Common myeloid progenitor, CD34-positive (primary cell): Measurements from ENCODE around the gene NPAP1.
"Not testable (repeated sequence)": the region's sequence is repeated elsewhere in the genome, so short reads cannot be mapped to it uniquely, and the experiment has no call there.

Source experiments
- CTCF ChIA-PET: fragments of 350-600 bp; sonication (Branson Sonifier 250); formaldehyde crosslinking; loops from one replicate; lab custom pipeline; 2021; ENCODE audit warnings: antibody characterized with exemption; lab: Charles Lee
- POLR2A ChIA-PET: fragments of 350-600 bp; sonication (Branson Sonifier 250); formaldehyde crosslinking; loops from one replicate; lab custom pipeline; 2021; ENCODE audit warnings: antibody characterized with exemption; lab: Charles Lee
- DNase-seq, 3 donors: peaks; one replicate each; pipeline versions ENCODE4 v3.0.0 to v3.0.0-alpha.2; 2013
- H3K27ac ChIP-seq, 2 experiments: 1 replicate in 1 of 2; 2 replicates in 1 of 2; pipeline ENCODE4 v1.7.0; 2013; ENCODE audit warnings: inconsistent platforms in 2 of 2, low read length in 2 of 2, mild to moderate bottlenecking in 2 of 2, low read depth in 1 of 2, moderate library complexity in 1 of 2; ENCODE audit not compliant: severe bottlenecking in 2 of 2, insufficient read depth in 1 of 2, poor library complexity in 1 of 2
- H3K27me3 ChIP-seq, 5 experiments: replicated peaks in 2 of 5; 1 replicate in 3 of 5; 2 replicates in 2 of 5; pipeline versions ENCODE4 v1.6.1 to v1.7.0; 2013; ENCODE audit warnings: low read length in 4 of 5, mild to moderate bottlenecking in 2 of 5, moderate library complexity in 2 of 5, inconsistent platforms in 1 of 5; ENCODE audit not compliant: insufficient read depth in 5 of 5, control insufficient read depth in 4 of 5
- H3K36me3 ChIP-seq, 4 experiments: 1 replicate in 2 of 4; 2 replicates in 2 of 4; pipeline versions ENCODE4 v1.6.1 to v1.7.0; 2013; ENCODE audit warnings: low read length in 3 of 4, control low read depth in 1 of 4, mild to moderate bottlenecking in 1 of 4; ENCODE audit not compliant: control insufficient read depth in 4 of 4, insufficient read depth in 4 of 4
- H3K4me1 ChIP-seq, 4 experiments: 1 replicate in 3 of 4; 2 replicates in 1 of 4; pipeline versions ENCODE4 v1.6.1 to v1.7.1; 2013; ENCODE audit warnings: low read length in 3 of 4, mild to moderate bottlenecking in 3 of 4, control low read depth in 1 of 4, inconsistent platforms in 1 of 4, moderate library complexity in 1 of 4; ENCODE audit not compliant: control insufficient read depth in 4 of 4, insufficient read depth in 4 of 4; ENCODE audit errors: control extremely low read depth in 1 of 4
- H3K4me3 ChIP-seq, 7 experiments: 1 replicate in 4 of 7; 2 replicates in 3 of 7; pipeline versions ENCODE4 v1.5.1 to v1.7.0; 2013; ENCODE audit warnings: mild to moderate bottlenecking in 7 of 7, low read length in 6 of 7, moderate library complexity in 6 of 7, inconsistent platforms in 2 of 7, low read depth in 2 of 7, control low read depth in 1 of 7; ENCODE audit not compliant: insufficient read depth in 4 of 7, control insufficient read depth in 1 of 7; ENCODE audit errors: extremely low read depth in 1 of 7
- H3K9me3 ChIP-seq, 5 experiments: 1 replicate in 4 of 5; 2 replicates in 1 of 5; pipeline versions ENCODE4 v1.6.1 to v1.7.1; 2013; ENCODE audit warnings: low read length in 4 of 5, mild to moderate bottlenecking in 2 of 5, inconsistent platforms in 1 of 5, low read depth in 1 of 5, moderate library complexity in 1 of 5; ENCODE audit not compliant: control insufficient read depth in 4 of 5, insufficient read depth in 2 of 5; ENCODE audit errors: control extremely low read depth in 1 of 5
- WGBS: methylation state at CpG from one replicate; pipeline ENCODE4 v1.1.5; 2013; ENCODE audit not compliant: insufficient coverage; 5-methylcytosine and 5-hydroxymethylcytosine counted together

NPAP1 gene

DNA sequence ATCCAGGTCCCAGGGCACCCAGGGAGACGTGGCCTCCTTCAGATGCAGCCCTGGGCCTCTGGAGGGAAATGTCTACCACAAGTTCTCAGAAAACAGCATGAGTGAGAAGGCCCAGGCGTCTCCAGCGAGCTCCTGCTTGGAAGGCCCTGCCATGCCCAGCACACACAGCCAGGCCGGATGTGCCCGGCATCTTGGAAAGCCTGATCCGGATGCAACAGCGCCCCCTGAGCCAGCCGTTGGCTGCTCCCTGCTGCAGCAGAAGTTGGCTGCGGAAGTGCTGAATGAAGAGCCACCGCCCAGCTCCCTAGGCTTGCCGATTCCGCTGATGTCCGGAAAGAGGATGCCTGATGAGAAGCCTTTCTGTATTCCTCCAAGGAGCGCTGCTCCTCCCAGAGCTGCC is 856 bp downstream of the NPAP1 start:
- ChIA-PET CTCF (no interaction called here), POLR2A (no interaction called here)
- Histone ChIP-seq H3K9me3 (peaks cover 0 to 19% (median 0%) of the 10 kb centered on the region in 5 experiments), H3K27me3 (no peaks in the 10 kb centered on the region), H3K4me3 (no peak overlapping the region), H3K27ac (no peak overlapping the region), H3K36me3 (no peaks in the 10 kb centered on the region), H3K4me1 (no peaks in the 10 kb centered on the region)
- WGBS: 89% methylated on average over 14 of the region's 14 CpGs
- no peak for DNase-seq

GRCh38 chr15:24678485-24678884 is 2.9 kb downstream of the NPAP1 start:
- Histone ChIP-seq H3K27ac (no peak overlapping the region), H3K4me3 (no peak overlapping the region), H3K36me3 (no peaks in the 10 kb centered on the region), H3K27me3 (no peaks in the 10 kb centered on the region), H3K4me1 (no peaks in the 10 kb centered on the region), H3K9me3 (peaks cover 0 to 19% (median 0%) of the 10 kb centered on the region in 5 experiments)
- WGBS: 78% methylated on average over 1 of the region's 1 CpG
- POLR2A ChIA-PET: no interaction called here
- CTCF ChIA-PET: no interaction called here
- no peak for DNase-seq

DNA sequence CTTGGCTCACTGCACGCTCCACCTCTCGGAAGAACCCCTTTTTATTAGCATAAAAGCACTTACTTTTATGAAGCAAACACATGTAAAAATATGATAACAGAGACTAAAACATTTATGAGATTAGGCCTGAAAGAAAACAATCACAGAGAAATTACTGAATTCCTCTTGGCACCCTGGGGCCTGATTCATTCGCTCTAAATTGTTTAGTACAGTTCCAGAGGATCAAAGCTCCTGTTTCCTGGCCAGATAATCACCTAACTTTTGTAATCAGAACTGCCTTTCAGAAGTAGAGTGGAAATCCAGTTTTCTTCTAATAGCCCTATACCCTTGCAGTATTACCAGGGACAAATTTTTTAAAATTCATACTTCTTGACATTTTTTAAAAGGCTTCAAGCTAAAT is 6.4 kb downstream of the NPAP1 start:
- Histone ChIP-seq H3K27ac (no peak overlapping the region), H3K36me3 (no peaks in the 10 kb centered on the region), H3K27me3 (no peaks in the 10 kb centered on the region), H3K4me3 (no peak overlapping the region), H3K9me3 (peaks cover 0 to 9% (median 0%) of the 10 kb centered on the region in 5 experiments), H3K4me1 (no peaks in the 10 kb centered on the region)
- CTCF ChIA-PET: no interaction called here
- 63% methylated on average over 1 of the region's 3 CpGs for WGBS
- POLR2A ChIA-PET: no interaction called here
- DNase-seq: no peak

DNA sequence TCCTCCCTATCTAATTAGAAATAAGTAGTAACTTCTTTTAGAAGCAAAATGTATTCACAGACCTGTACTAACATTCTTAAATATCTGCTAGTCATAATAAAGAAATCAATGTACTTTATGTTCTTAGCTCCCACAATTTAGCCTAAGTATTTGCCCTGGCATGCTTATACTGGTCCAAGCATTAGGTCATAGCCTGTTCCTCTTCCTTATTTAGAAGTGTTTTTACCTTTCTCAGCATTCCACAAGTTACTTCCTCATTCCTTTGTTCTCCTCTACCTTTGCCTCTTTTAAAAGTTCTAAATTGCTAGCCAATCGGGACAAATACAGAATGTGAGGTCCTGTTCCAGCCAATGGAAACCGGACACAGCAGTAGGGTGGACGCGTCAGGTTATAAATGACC is 7.3 kb downstream of the NPAP1 start:
- DNase-seq, CTCF ChIA-PET, H3K36me3 ChIP-seq, H3K27ac ChIP-seq, POLR2A ChIA-PET, H3K4me3 ChIP-seq, H3K4me1 ChIP-seq, H3K27me3 ChIP-seq, H3K9me3 ChIP-seq: not testable (repeated sequence)
- no CpG with 5 or more reads among the region's 4 CpGs for WGBS

- Histone ChIP-seq H3K36me3 (no peaks in the 10 kb centered on the region), H3K27me3 (no peaks in the 10 kb centered on the region), H3K4me1 (no peaks in the 10 kb centered on the region), H3K9me3 (peaks cover 0 to 5% (median 0%) of the 10 kb centered on the region in 5 experiments), H3K27ac (no peak overlapping the region), H3K4me3 (no peak overlapping the region)
- WGBS: 92% methylated on average over 1 of the region's 1 CpG
- CTCF ChIA-PET: no interaction called here
- DNase-seq: no peak
- POLR2A ChIA-PET: no interaction called here
Observed at GRCh38 chr15:24683736-24684135, 8.2 kb downstream of the NPAP1 start.

DNA sequence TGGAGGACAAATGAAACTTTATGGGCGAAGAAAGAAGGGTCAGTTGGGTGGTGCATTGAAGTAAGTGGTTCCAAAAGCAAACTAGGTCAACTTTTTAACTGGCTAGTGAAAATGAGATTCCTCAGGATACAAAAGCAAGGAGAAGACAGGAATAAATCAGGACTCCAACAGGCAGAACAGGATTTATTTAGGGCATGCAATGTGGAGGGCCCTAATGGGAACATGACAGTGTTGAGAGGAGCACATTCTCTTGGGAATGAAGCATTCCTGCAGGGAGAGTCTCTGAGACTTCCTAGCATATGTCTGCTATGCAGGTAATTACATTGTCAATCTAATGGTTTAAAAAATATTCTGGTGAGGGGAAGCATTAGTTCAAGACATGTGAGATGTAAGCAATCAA is 8.7 kb downstream of the NPAP1 start:
- peaks cover 0 to 5% (median 0%) of the 10 kb centered on the region in 5 experiments for H3K9me3 ChIP-seq
- CTCF ChIA-PET: interaction anchor here (0.7 kb wide), 1 partner anchor 823 kb away, joined by 3 read pairs; no protein-coding TSS in a partner anchor
- POLR2A ChIA-PET: no interaction called here

DNA sequence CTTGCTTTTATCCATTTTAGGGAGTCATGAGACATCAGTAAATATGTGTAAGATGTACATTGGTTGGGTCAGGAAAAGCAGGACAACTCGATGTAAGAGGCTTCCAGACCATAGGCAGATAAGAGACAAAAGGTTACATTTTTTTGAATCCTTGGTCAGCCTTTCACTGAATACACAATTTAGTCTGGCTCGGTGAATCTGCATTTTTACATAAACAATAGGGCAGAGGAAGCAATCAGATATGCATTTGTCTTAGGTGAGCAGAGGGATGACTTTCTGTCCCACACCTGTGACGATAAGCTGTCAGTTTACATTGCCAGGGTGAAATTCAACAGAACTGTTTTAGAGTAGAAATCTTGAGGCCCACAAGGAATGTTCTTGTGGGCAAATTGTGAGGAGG is 20.6 kb downstream of the NPAP1 start:
- Histone ChIP-seq H3K4me1 (no peaks in the 10 kb centered on the region), H3K27me3 (no peaks in the 10 kb centered on the region), H3K4me3 (no peak overlapping the region), H3K36me3 (no peaks in the 10 kb centered on the region), H3K27ac (no peak overlapping the region), H3K9me3 (peaks cover 0 to 3% (median 0%) of the 10 kb centered on the region in 5 experiments)
- DNase-seq: no peak
- WGBS: 91% methylated on average over 2 of the region's 3 CpGs
- ChIA-PET CTCF (no interaction called here), POLR2A (no interaction called here)

More for the DNA sequence above, 8.7 kb downstream of the NPAP1 start:
- no peak overlapping the region for H3K4me3 ChIP-seq
- H3K27ac ChIP-seq: no peak overlapping the region
- WGBS: 83% methylated on average over 1 of the region's 1 CpG
- no peak for DNase-seq
- no peaks in the 10 kb centered on the region for H3K4me1 ChIP-seq
- H3K27me3 ChIP-seq: no peaks in the 10 kb centered on the region
- no peaks in the 10 kb centered on the region for H3K36me3 ChIP-seq
